ENCODE measurements around the gene FICD. TPM values are rescaled to one million over a fixed set of nuclear protein-coding genes. Genes with fewer than 3 reads are reported as not detected.
A peak's percentile ranks its signal among the peaks of the same experiment; 100 is the strongest.
"Not testable (repeated sequence)": the region's sequence is repeated elsewhere in the genome, so short reads cannot be mapped to it uniquely, and the experiment has no call there.

The FICD gene
- polyA plus RNA-seq (ENCODE audit: insufficient read length in 12 of 12), result 1 to 10 TPM in 10 of 12 donors, not detected in 2; 1.4 to 3.4 (median 2.4) TPM
- long read RNA-seq, donor 1, partial matches to known transcripts, result 0 of 1 reads
- long read RNA-seq, donor 1, other reads (novel, unspliced or antisense), result 0 of 1 reads
- long read RNA-seq, donor 2, partial matches to known transcripts, result 10 of 15 reads
- long read RNA-seq, donor 2, other reads (novel, unspliced or antisense), result 5 of 15 reads
- long read RNA-seq, donor 3, result 0 reads
- long read RNA-seq, donor 4, result 0 reads
- long read RNA-seq, donor 5, result 0 reads
- long read RNA-seq, donor 6, partial matches to known transcripts, result 5 of 5 reads
- long read RNA-seq, donor 6, other reads (novel, unspliced or antisense), result 0 of 5 reads
- long read RNA-seq, donor 7, partial matches to known transcripts, result 0 of 2 reads
- long read RNA-seq, donor 7, other reads (novel, unspliced or antisense), result 0 of 2 reads
- long read RNA-seq, donor 8, result 0 reads
- long read RNA-seq, donor 9, result 0 reads
- long read RNA-seq, donor 10, partial matches to known transcripts, result 0 of 2 reads
- long read RNA-seq, donor 10, other reads (novel, unspliced or antisense), result 0 of 2 reads
- long read RNA-seq, donor 11, partial matches to known transcripts, result 0 of 1 reads
- long read RNA-seq, donor 11, other reads (novel, unspliced or antisense), result 0 of 1 reads

DNA sequence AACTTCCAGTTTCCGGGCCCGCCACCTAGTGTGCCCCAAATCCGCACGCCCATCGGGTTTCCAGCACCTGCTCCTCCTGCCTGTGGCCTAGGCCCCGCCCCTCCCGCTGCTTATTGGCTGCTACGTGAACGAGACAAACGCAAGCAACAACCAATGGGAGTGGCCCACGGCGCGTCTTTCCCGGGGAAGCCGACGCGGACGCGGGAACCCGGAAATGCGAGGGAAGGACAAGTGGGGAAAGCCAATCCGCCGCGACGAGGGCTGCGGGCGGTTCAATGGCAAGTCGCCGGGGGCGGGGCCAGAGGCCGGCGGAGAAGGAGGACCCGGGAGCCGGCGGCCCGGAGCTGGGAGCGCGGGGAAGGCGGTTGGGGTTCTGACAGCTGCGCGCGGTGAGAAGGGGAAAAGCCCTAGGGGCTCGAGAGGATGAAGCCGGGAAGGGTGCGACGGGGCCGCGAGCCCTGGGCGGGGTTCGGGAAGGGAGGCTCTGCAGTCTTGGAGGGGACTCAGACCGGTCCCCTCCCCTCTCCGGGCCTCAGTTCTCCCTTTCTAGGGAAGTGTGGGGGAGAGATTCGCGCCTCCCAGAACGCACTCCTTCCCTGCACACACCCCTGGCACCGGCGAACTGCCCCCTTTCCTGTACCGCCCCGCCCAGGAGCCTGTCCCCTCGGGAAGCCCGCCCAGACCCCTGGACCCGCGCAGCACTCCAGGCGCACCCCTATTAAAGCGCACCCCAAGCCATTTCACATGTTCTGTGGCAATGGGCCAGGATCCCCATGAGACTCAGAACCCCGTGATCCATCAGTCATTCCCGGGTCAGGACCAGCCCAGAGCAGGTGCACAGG is at the start of gene FICD:
FICD (plus strand) TSS at position 305 of the 842 bp plus-strand sequence. CDS start 1,696 bp downstream, outside the sequence.
- peak; percentile 99 for DNase-seq

DNA sequence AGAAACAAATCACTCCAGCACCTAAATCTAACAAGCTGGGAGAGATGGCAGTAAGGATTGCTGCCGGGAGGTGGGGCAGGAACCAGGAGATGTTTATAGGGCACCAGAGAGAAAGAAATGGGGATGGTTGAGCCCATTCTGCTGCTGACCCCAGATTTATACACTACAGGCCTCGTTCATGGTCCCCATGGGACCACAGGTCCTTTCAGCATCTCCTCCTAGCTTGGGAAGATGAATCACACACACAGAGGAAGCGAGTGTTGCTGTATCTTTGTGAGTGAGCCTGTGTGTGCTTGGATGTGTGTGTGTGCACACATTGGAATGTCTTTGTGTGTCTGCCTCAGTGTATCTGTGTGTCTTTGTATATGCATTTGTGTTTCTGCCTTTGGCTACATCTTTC is 49.7 kb upstream of the FICD start:
- no peak for DNase-seq

DNA sequence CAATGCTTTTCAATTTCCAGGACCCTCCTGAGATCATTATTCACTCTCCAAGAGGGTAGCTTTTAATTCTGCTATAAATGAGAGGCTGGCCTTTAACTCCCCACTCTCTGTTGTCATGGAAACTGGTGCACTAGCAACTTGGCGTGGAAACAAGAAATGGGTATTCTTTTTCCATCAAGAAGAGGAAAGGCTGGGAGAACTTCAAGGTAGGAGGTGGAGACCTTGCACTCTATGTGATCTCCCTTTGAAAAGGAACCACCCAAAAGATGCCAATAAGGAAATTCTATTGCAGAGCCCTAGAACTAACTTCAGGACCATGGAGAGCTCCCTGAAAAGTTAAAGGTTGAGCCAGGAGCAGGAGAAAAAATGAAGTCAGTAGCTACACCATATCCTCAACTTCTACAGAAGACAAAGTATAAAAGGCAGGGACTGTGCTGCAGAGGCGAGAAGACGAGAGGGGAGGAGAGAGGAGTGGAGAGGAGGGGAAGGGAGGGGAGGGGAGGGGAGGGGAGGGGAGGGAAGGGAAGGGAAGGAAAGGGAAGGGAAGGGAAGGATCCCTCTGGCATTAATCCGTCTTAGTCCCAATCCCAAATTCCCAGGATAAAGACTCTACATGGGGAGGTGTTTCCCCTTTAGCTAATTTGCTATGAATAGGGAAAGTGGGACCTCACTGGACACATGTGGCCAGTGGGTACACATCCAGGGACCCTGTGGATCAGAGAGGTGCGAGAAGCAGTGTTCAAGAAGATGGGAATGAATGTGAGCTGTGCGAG is 46.7 kb upstream of the FICD start:
- DNase-seq, result peak; percentile 63

DNA sequence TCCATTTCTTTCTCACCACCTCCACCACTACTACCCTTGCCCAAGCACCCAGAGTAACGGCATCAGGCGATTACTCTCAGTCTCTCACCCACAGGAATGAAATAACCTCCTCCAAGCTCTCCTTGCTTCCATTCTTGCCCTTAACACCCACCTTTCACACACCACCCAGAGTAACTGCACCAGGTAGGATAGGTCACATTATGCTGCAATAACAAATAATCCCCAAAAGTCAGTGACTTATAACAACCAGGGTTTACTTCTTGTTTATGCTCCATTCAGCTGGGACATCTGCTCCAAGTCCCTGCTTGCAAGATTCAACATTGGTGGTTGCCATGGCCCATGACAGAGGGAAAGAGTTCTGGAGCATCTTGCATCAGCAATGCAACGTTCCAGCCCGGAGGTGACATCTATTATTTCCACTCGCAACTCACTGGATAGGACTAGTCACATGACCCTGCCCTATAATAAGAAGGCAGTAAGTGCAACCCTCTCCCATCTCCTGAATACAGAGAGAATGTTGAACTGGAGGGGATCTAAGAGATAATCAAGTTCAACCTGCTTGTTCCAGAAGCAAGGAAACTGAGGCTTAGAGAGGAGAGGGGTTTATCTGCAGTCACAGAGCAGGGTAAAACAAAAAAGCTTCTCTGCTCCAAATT is 41.5 kb upstream of the FICD start:
- no peak for DNase-seq

DNA sequence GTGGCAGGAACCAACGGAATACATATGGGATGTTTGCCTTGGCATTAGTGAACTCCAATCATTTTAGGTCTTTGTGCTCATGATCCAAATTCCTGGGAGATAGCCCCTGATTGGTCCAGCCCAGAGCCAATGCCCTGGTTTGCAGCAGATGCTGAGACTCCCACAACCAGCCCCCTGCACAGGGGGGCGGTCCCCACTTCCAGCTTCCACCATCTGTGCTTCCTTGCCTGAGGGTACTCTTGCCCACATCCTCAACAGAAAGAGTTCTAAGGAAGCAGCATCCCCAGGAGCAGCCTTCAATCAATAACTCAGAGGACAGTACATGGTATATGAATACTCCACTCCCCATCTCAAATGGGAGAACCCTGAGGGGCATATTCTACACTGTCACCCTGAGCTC is 39.7 kb upstream of the FICD start:
- no peak for DNase-seq

DNA sequence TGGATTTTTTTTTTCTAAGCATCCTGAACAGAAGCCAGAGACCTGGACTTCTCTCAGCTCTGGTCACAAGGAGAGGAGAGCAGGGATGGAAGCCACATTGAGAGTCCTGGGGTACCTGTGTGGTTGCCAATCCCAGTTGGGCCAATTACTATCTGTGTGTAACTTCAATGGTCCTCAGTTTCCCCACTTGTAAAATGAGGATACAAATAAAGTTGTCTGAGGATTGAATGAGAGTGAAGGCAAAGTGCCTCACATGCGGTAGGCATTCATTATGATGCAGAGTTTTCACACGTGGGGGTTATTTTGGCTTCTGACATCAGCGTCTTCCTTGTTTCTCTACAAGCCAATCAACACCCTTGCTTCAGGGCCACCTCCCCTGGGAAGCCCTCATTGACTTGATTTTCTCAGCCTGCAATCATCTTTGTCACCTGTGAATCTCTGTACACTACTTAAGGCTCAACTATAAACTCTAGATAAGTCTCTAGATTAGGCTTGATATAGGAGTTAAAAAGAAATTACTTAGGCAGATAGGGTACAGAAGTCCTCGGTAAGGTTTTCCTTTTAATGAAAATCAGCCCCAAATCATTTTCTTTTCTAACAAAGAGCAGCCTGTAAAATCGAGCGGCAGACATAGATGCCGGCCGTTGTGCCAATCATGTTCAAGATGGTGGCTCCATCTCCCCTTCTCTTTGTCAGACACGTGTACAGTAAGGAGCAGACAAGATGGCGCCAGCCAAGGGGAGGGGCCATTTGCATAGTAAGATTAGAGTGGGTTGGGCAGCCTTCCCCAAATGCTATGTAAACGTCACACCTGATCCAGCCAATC is 37.8 kb upstream of the FICD start:
- no peak for DNase-seq

DNA sequence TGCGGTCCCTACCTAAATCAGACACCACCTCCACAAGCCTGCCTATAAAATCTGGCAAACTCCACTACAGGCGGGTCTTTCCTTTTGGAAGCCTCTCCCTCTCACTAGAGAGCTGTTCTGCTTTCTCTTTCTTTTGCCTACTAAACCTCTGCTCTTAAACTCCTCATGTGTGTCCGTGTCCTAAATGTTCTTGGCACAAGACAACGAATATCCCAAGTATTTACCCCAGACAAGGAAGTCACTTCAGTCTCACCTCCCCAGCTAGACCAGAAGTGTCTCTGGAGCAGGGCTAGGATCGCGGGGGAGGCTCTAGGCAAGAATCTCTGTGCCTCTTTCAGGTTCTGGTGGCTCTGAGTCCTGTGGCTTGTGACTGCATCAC is 37.2 kb upstream of the FICD start:
- DNase-seq, result no peak

DNA sequence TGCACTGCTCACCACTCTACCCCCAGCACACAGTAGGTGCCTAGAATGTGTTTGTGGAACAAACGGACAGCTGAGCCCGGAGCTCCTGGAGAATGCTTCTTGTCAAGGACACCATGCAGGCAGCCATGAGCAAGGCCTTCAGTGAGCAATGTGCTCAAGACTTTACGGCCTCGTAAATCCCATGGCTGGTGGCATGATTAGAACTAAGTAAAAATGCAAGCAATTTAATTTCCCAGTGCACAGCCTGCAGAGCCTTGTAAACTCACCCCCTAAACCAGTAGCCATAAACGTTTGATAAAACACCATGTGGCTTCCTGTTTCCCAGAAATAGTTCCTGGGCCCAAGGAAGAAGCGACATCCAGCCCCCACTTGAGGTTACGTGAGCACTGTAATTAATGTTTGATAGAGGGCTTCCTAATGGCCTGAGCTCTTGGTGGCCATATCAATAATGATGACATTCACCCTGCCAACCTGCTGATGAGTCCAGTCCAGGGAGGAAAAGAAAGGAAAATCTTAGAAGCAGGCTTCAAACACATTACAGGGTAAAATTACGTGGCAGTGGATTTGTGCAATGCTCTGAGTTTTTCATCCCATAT is 36.4 kb upstream of the FICD start:
- DNase-seq, result no peak

DNA sequence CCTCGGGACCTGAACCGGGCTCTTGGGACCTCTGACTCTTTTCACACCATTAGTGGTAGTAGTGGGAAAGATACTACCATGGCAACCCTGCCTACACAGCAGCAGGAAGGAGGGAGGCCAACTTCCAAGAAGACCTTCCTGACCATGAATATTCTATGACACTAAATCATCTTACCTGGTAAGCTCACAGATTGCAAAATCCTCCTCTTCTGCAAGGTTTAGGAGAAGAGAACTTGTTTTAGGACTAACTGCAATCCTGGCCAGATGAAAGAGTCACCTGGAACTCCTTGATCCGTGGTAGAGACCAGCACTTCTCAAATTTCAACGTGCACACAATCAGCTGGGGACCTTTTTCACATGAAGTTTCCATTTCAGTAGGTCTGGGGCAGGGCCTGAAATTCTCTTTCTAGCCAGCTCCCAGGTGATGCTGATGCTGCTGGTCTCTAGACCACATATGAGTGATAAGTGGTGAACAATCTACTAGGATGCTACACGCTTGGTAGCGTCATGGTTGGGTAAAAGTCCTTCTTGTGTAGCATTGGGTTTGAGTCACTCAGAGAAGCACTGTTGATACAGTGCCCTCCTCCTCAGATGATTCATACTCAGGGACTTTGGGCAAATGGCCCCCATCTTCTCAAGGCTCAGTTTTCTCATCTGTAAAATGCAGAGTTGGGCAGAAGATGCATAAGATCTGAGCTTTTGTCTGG is 35.6 kb upstream of the FICD start:
- no peak for DNase-seq

DNA sequence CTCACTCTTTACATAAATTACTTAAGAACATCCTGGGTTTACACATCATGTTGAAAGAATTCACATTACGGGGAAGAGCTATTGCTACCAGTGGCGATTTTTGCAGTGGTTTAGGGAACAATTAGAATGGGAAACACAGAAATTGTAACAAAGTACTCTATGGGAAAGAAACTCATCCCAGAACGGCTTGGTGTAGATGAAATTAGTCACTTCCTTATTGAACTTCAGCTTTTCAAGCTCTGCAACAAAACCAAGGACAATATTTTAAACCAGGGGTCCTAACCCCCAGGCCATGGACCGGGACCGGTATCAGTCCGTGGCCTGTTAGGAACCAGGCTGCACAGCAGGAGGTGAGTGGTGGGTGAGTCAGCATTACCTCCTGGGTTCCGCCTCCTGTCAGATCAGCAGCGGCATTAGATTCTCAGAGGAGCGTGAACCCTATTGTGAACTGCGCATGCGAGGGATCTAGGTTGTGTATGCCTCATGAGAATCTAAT is 32.3 kb upstream of the FICD start:
- DNase-seq, result no peak

DNA sequence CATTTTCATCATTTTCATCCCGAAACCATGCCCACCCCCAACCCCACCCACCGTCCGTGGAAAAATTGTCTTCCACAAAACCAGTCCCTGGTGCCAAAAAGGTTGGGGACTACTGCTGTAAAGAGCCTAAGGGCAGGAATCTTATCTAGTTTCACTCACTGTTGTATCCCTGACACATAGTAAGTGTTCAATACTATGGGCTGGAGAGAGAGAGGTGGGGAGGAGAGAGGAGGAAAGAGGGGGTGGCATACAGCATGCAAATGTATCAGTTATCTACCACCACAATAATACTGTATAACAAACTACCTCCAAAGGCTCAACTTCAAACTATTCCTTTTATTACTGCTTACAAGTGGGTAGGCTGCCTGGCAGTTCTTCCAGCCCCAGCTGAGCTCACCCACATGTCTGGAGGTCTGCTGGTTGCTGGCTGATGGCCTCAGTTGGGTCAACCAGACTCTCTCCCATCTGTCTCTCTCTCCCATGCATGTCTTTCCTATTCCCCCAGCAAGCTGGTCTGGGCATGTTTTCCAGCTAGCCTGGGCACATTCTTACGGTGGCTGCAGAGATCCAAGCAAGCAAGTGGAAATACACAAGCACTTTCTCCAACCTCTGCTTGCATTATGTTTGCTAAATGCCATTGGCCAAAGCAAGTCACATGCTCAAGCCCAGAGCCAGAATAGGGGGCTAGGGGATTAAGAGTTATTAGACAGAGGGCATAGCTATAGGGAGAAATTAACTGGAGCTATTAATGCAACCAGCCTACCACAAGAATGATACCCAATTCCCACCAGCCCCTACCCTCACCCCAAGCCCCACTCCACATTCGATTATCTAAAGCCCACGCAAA is 31.6 kb upstream of the FICD start:
- no peak for DNase-seq

DNA sequence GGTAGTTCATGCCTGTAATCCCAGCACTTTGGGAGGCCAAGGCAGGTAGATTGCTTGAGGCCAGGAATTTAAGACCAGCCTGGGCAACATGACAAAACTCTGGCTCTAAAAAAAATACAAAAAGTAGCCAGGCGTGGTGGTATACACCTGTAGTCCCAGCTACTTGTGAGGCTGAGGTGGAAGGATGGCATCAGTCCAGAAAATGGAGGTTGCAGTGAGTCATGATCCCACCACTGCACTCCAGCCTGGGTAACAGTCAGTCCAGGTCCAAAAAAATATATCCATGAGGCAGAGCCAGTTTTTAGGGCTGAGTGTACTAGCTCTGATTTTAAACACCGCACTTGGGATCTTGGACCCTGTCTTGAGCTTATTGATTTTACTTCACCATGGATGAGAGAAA is 30.6 kb upstream of the FICD start:
- DNase-seq, result no peak

DNA sequence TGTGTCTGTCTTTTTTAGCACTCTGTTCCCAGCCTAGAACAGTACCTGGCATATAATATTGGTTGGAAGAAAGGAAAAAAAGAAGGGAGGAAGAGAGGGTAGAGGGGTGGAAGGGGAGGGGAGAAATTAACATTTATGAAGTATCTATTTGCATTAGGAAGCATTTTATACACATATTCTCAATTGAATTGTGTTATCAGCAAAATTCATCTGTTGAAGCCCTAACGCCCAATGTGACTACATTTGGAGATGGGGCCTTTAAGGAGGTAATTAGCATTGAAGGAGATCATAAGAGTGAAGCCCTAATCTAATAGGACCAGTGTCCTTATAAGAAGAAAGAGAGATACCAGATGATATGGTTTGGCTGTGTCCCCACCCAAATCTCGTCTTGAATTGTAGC is 30.2 kb upstream of the FICD start:
- no peak for DNase-seq

DNA sequence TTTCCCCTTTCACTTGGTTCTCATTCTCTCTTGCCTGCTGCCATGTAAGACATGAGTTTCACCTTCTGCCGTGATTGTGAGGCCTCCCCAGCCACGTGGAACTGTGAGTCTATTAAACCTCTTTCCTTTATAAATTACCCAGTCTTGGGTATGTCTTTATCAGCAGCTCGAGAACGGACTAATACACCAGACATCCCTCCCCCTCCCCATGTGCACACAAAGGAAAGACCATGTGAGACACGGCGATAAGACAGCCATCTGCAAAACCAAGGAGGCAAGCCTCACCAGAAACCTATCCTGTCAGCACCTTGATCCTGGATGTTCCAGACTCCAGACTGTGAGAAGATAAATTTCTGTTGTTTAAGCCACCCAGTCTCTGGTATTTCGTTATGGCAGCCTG is 29.7 kb upstream of the FICD start:
- DNase-seq, result not testable (repeated sequence)

DNA sequence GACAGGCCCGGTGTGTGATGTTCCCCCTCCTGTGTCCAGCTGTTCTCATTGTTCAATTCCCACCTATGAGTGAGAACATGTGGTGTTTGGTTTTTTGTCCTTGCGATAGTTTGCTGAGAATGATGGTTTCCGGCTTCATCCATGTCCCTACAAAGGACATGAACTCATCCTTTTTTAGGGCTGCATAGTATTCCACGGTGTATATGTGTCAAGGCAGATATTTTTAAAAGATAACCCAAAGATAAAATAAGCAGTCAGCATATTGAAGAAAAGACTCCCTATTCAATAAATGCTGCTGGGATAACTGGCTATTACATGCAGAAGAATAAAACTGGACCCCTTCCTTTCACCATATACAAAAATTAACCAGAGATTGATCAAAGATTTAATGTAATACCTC is 28.0 kb upstream of the FICD start:
- DNase-seq, result not testable (repeated sequence)

DNA sequence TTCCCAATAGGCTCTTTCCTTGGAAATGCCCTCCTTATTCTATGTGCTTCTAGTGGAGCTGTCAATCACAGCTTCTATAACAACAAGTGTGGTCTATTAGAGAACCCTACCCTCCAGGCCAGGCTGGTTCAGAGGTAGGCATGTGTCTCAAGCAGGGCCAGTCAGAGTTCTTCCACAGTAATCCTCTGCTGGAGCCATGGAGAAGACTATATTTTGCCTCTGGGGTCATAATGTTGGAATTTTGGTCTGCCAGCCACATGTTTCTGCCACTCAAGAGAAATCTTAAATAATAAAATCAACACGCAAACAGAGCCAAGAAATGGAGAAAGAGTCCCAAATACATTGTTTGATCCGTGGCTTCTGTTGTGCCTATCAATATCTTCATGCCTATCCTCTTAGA is 23.8 kb upstream of the FICD start:
- no peak for DNase-seq

DNA sequence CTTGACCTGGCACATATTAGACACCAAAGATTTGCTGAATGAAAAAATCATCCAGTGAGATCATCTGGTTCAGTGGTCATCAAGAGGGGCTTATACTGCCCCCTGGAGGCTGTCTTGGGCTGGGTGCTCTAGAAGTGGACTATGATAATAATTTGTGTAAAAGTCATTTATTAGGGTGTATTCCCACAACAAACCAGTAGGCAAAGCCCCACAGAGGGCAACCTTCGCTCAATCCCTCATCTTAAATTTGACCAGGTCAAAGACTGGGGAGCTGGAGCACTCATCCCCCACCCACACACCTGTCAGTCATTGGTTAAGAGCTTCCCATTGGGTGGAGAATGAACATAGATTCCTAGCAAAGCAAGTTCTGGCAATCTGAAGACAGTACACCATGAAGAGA is 20.0 kb upstream of the FICD start:
- DNase-seq, result no peak
